Adipocyte (in vitro differentiated cells): ENCODE measurements around the gene SPATA31C2.
"Not testable (repeated sequence)": the region's sequence is repeated elsewhere in the genome, so short reads cannot be mapped to it uniquely, and the experiment has no call there.

ENCODE experiments used
- DNase-seq: peaks from one replicate; pipeline ENCODE4 v3.0.0-alpha.2; 2015; ENCODE audit warnings: low read depth
- H3K27me3 ChIP-seq: replicated peaks from 2 replicates; pipeline ENCODE4 v1.7.0; 2013; ENCODE audit warnings: mild to moderate bottlenecking, low read length, moderate library complexity; ENCODE audit not compliant: control insufficient read depth, insufficient read depth
- H3K36me3 ChIP-seq: 2 replicates; pipeline ENCODE4 v1.7.0; 2013; ENCODE audit warnings: low read length, mild to moderate bottlenecking, moderate library complexity; ENCODE audit not compliant: control insufficient read depth, insufficient read depth, severe bottlenecking
- H3K4me1 ChIP-seq: 2 replicates; pipeline ENCODE4 v1.7.0; 2013; ENCODE audit warnings: mild to moderate bottlenecking, low read length, moderate library complexity; ENCODE audit not compliant: control insufficient read depth, insufficient read depth
- H3K4me3 ChIP-seq: 2 replicates; pipeline ENCODE4 v1.7.0; 2013; ENCODE audit warnings: mild to moderate bottlenecking, low read length, moderate library complexity
- H3K9ac ChIP-seq: 2 replicates; pipeline ENCODE4 v1.7.0; 2013; ENCODE audit warnings: mild to moderate bottlenecking, low read length, moderate library complexity
- H3K9me3 ChIP-seq: 2 replicates; pipeline ENCODE4 v1.7.0; 2013; ENCODE audit warnings: mild to moderate bottlenecking, low read length, moderate library complexity; ENCODE audit not compliant: control insufficient read depth

The SPATA31C2 gene

GRCh38 chr9:88173378-88173999 lies 35.2 kb upstream of the SPATA31C2 start:
- Histone ChIP-seq H3K9ac (no peak overlapping the region), H3K27me3 (peaks cover 18% of the 10 kb centered on the region), H3K36me3 (no peaks in the 10 kb centered on the region), H3K4me1 (no peaks in the 10 kb centered on the region), H3K9me3 (peaks cover 15% of the 10 kb centered on the region), H3K4me3 (no peak overlapping the region)
- peak; percentile 61 for DNase-seq

GRCh38 chr9:88169700-88170099 lies 31.4 kb upstream of the SPATA31C2 start:
- Histone ChIP-seq H3K36me3 (no peaks in the 10 kb centered on the region), H3K9me3 (peaks cover 15% of the 10 kb centered on the region), H3K4me3 (no peak overlapping the region), H3K9ac (no peak overlapping the region), H3K4me1 (no peaks in the 10 kb centered on the region), H3K27me3 (peaks cover 3% of the 10 kb centered on the region)
- no peak for DNase-seq

- H3K4me1 ChIP-seq: no peaks in the 10 kb centered on the region
Observed at GRCh38 chr9:88168564-88168963, 30.3 kb upstream of the SPATA31C2 start.

GRCh38 chr9:88166660-88167059 lies 28.4 kb upstream of the SPATA31C2 start:
- Histone ChIP-seq H3K4me3 (no peak overlapping the region), H3K4me1 (no peaks in the 10 kb centered on the region), H3K27me3 (no peaks in the 10 kb centered on the region), H3K36me3 (no peaks in the 10 kb centered on the region), H3K9ac (no peak overlapping the region), H3K9me3 (peaks cover 21% of the 10 kb centered on the region)
- DNase-seq: no peak

More at GRCh38 chr9:88168564-88168963, 30.3 kb upstream of the SPATA31C2 start:
- Histone ChIP-seq H3K4me3 (no peak overlapping the region), H3K9me3 (peaks cover 15% of the 10 kb centered on the region), H3K36me3 (no peaks in the 10 kb centered on the region), H3K27me3 (no peaks in the 10 kb centered on the region), H3K9ac (no peak overlapping the region)
- no peak for DNase-seq

- peaks cover 16% of the 10 kb centered on the region for H3K27me3 ChIP-seq
- no peak overlapping the region for H3K9ac ChIP-seq
- DNase-seq: no peak
- H3K4me1 ChIP-seq: no peaks in the 10 kb centered on the region
- H3K4me3 ChIP-seq: no peak overlapping the region
- H3K9me3 ChIP-seq: peaks cover 21% of the 10 kb centered on the region
- H3K36me3 ChIP-seq: no peaks in the 10 kb centered on the region
Observed at GRCh38 chr9:88164850-88165249, 26.6 kb upstream of the SPATA31C2 start.

GRCh38 chr9:88161144-88161543 lies 22.9 kb upstream of the SPATA31C2 start:
- H3K27me3 ChIP-seq: peaks cover 17% of the 10 kb centered on the region
- no peak overlapping the region for H3K4me3 ChIP-seq
- no peaks in the 10 kb centered on the region for H3K36me3 ChIP-seq
- DNase-seq: no peak
- H3K9ac ChIP-seq: no peak overlapping the region
- H3K4me1 ChIP-seq: no peaks in the 10 kb centered on the region
- H3K9me3 ChIP-seq: peaks cover 5% of the 10 kb centered on the region

DNA sequence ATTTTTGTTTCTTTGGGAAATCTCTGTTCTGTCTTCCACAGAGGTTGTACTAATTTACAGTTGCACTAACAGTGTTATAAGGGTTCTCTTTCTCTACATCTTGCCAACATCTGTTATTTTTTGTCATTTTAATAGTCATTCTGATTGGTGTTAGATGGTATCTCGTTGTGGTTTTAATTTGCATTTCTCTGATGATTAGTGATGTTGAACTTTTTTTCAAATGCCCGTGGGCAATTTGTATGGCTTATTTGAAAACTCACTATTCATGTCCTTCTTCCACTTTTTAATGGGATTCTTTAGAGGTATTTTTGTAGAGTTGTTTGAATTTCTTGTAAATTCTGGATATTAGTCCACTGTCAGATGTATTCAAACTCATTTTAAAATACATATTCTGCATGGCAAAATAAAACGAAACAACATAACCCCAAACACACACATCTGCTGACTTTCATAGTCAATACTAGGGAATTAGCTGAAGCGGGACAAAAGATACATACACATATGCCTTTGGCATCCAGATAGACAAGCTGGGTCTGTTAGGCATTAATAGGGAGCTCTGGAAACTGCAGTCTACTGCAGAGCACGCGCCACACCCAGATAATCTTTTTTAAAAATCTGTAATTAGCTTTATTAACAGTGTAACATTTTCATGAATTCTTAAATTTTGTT lies 5.8 kb upstream of the SPATA31C2 start:
- no peak for DNase-seq
- no peaks in the 10 kb centered on the region for H3K36me3 ChIP-seq
- no peaks in the 10 kb centered on the region for H3K4me1 ChIP-seq
- H3K4me3 ChIP-seq: no peak overlapping the region
- H3K9me3 ChIP-seq: peaks cover 4% of the 10 kb centered on the region
- peaks cover 21% of the 10 kb centered on the region for H3K27me3 ChIP-seq
- H3K9ac ChIP-seq: no peak overlapping the region

DNA sequence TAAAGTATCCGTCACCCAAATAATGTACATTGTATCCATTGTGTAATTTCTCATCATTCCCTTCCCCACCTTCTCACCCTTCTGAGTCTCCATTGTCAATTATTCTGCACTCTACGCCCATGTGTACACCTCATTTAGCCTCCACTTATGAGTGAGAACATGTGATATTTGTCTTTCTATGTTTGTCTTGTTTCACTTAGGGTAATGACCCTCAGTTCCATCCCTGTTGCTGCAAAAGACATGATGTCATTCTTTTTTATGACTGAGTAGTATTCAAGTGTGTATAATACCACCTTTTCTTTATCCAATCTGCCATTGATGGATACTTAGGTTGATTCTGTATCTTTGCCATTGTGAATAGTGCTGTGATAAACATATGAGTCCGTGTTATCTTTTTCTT lies 4.9 kb upstream of the SPATA31C2 start:
- H3K4me1 ChIP-seq: no peaks in the 10 kb centered on the region
- no peak for DNase-seq
- H3K36me3 ChIP-seq: no peaks in the 10 kb centered on the region
- H3K4me3 ChIP-seq: no peak overlapping the region
- H3K9ac ChIP-seq: no peak overlapping the region
- peaks cover 21% of the 10 kb centered on the region for H3K27me3 ChIP-seq
- H3K9me3 ChIP-seq: peaks cover 4% of the 10 kb centered on the region

GRCh38 chr9:88133552-88133951 lies 4.7 kb downstream of the SPATA31C2 start:
- not testable (repeated sequence) for H3K9me3 ChIP-seq, H3K4me1 ChIP-seq, DNase-seq, H3K27me3 ChIP-seq, H3K4me3 ChIP-seq, H3K36me3 ChIP-seq, H3K9ac ChIP-seq

DNA sequence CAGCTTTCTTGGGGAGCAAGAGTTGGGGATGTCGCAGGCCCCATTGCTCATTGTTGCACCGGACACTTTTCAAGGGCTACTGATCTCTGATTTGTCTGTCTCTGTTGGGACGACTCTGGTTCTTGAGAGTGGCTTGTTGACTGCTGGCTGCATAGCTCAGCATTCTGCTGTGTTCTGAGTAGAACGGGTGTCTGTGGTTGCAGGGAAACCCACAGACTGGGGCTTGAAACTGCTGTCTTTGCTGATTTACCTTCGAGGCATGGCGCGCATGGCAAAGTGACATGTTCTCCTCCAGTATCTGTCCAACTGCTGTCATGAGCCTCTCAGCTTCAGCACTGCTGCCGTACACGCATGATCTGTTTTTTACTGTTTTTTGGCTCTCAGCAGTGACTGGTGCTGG lies 8.7 kb downstream of the SPATA31C2 start:
- not testable (repeated sequence) for H3K9me3 ChIP-seq, H3K9ac ChIP-seq, H3K27me3 ChIP-seq, DNase-seq, H3K4me1 ChIP-seq, H3K4me3 ChIP-seq, H3K36me3 ChIP-seq

- H3K4me1 ChIP-seq, H3K9me3 ChIP-seq, H3K36me3 ChIP-seq, H3K27me3 ChIP-seq, H3K4me3 ChIP-seq, H3K9ac ChIP-seq, DNase-seq: not testable (repeated sequence)
Observed at GRCh38 chr9:88127700-88128300, 10.5 kb downstream of the SPATA31C2 start.
